LNCAP (cell line): Measurements from ENCODE around the gene DSP.

Source experiments
- CTCF ChIP-seq: fragments of 450-650 bp; IDR thresholded peaks from 2 replicates; pipeline ENCODE4 v1.5.1; 2017; ENCODE audit warnings: mild to moderate bottlenecking

The DSP gene

GRCh38 chr6:7526755-7527154, 14.7 kb upstream of the DSP start:
- no peak for TF ChIP-seq CTCF

DNA sequence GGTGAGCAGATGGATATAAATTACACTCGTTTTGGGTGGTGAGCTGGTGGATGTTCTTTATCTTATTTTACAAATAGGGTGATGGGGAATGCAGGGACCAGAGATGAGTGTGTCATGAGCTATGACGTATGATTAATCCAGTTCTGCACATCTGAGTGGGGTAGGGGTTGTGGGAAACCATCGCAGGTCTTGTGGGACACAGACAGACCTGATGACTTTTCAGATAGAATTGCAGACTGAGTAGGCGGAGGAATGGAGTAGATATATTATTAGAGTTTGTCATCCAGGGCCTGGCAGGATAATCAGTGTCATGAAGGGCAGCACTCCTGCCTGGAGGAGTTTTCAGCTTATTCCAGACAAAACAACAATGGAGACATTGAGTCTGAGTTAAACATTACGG, 12.9 kb upstream of the DSP start:
- no peak for TF ChIP-seq CTCF

DNA sequence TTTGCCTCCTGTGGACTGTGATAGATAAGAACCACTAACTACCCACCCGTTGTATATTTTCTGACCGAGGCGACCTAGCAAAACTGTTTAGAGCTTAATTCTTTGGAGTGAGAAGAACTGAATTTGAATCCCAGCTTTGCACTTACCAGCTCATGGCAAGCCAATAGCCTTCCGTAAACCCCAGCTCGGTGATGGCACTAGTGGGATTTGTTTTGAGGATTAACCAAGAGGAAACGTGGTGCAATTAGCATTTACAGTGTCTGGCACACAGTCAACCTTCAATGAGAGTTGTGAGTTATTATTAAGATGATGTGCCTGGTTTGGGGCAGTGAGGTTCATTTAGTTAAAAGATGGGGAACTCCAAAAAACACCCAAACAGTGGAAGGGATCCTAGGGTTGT, 12.3 kb upstream of the DSP start:
- TF ChIP-seq CTCF = no peak

- no peak for TF ChIP-seq CTCF
Observed at GRCh38 chr6:7532232-7532631, 9.2 kb upstream of the DSP start.

DNA sequence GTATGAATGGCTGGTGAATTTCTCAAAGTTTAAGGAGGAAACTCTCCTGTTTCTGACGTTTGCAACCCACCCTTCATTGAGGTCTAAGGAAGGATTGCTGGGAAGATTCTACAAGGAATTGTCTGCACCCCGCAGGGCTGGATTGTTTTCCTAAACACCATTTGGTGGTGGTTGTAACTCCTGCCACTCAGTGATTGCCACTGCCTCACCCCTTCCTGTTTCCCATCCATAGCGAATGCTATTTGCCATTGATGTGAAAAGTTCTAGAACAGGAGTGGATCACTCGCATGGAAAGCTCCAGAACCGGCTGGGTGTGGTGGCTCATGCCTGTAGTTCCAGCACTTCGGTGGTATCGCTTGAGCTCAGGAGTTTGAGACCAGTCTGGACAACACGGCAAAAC, 8.7 kb upstream of the DSP start:
- no peak for TF ChIP-seq CTCF

DNA sequence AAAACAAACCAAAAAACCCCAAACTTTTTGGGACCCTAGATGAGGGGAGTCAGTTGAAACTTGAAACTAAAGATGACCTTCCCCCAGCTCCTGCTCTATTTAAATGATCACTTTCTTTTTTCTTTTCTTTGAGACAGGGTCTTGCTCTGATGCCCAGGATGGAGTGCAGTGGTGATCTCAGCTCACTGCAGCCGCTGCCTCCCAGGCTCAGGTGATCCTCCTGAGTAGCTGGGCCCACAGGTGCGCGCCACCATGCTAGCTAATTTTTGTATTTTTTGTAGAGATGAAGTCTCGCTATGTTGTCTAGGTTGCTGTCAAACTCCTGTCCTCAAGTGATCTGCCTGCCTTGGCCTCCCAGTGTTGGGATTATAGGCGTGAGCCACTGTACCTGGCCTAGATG, 7.3 kb upstream of the DSP start:
- TF ChIP-seq CTCF = no peak

- no peak for TF ChIP-seq CTCF
Observed at GRCh38 chr6:7535498-7535897, 6.0 kb upstream of the DSP start.

DNA sequence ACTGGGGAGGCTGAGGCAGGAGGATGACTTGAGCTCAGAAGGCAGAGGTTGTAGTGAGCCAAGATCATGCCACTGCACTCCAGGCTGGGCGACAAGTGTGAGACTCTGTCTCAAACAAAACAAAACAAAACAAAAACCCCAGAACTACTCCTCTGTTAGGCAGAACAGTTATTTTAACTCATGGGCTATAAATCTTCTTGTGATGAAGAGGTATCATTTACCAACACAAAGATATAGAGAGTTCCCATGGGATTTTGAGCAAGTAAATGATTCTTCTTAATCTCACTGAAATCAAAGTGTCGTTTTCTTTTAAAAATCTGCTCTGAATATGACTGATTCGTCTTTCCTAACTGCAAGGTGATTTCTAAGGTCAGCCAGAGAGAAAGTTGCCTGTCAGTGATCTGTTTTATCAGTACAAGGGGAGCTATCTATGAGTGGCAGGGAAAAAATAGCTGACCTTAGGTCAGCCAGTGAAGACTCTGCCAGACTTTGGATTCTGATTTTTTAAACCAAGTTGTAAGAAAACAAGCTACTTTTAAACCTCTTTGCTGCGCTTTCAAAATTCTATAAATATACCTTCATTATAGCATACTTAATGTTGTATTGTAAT, 3.8 kb upstream of the DSP start:
- no peak for TF ChIP-seq CTCF
